ENCODE results near the gene LPIN1.

The LPIN1 gene

GRCh38 chr2:11784280-11784679 lies 37.8 kb downstream of the LPIN1 start:
- no peak for DNase-seq (ENCODE audit: low read depth in 2 of 2)
- TF ChIP-seq CTCF (IDR thresholded peaks at IDR 0.05; ENCODE audit: low read depth, low read length) = no peak
- H3K4me3 ChIP-seq (replicated peaks in 1 of 2; ENCODE audit: low read depth in 2 of 2, low read length in 2 of 2) = no peak overlapping the region

DNA sequence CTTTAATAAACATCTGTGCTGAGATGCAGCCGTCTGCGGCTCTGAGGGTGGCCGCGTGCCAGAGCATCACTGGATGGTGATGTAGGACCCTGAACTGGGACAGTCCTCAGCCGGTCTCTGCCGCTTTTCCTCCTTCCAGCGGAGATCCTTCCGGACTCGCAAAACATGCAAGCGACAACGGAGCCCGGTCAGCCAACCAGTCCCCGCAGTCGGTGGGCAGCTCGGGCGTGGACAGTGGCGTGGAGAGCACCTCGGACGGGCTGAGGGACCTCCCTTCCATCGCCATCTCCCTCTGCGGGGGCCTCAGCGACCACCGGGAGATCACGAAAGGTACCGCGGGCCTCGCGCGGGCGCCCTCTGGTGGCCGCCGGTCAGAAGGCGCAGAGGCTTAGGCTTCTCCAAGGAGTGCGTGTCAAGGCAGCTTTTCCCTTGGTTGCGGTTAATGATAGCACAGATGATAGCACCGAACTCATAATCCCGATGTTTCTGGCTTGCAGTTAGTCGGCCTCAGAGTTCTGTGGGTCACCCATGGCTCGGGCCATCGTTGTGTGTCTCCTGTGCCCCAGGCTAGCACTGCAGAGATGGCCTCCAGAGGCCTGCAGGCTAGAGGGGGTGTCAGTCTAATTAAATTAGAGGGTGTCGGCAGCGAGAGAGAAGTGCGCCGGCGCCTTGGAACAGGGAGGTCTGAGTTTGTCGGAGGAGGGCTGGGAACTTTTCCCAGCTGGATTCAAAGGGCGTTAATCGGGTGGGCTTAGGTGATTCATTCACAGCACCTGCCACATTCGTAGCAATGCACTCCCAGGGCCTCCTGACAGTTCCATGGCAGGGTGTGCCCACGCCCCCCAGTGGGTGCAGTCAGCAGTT lies 38.5 kb downstream of the LPIN1 start:
- peak; percentile 49 to 62 for DNase-seq (ENCODE audit: low read depth in 2 of 2)
- H3K4me3 ChIP-seq (replicated peaks in 1 of 2; ENCODE audit: low read depth in 2 of 2, low read length in 2 of 2) = peak overlapping the region; percentile 9 to 41
- TF ChIP-seq CTCF (IDR thresholded peaks at IDR 0.05; ENCODE audit: low read depth, low read length) = peak; percentile 85

- TF ChIP-seq CTCF (IDR thresholded peaks at IDR 0.05; ENCODE audit: low read depth, low read length) = no peak
- DNase-seq (ENCODE audit: low read depth in 2 of 2) = no peak
These were observed 39.1 kb downstream of the LPIN1 start for GRCh38 chr2:11785611-11785940.

GRCh38 chr2:11786191-11786590 lies 39.8 kb downstream of the LPIN1 start:
- no peak for TF ChIP-seq CTCF (IDR thresholded peaks at IDR 0.05; ENCODE audit: low read depth, low read length)

More at GRCh38 chr2:11785611-11785940, 39.1 kb downstream of the LPIN1 start:
- no peak overlapping the region for H3K4me3 ChIP-seq (replicated peaks in 1 of 2; ENCODE audit: low read depth in 2 of 2, low read length in 2 of 2)

GRCh38 chr2:11786592-11786991 lies 40.2 kb downstream of the LPIN1 start:
- DNase-seq (ENCODE audit: low read depth in 2 of 2) = no peak
- no peak for TF ChIP-seq CTCF (IDR thresholded peaks at IDR 0.05; ENCODE audit: low read depth, low read length)
- H3K4me3 ChIP-seq (replicated peaks in 1 of 2; ENCODE audit: low read depth in 2 of 2, low read length in 2 of 2) = no peak overlapping the region

More at GRCh38 chr2:11786191-11786590, 39.8 kb downstream of the LPIN1 start:
- no peak for DNase-seq (ENCODE audit: low read depth in 2 of 2)
- H3K4me3 ChIP-seq (replicated peaks in 1 of 2; ENCODE audit: low read depth in 2 of 2, low read length in 2 of 2) = no peak overlapping the region

- no peak overlapping the region for H3K4me3 ChIP-seq (replicated peaks in 1 of 2; ENCODE audit: low read depth in 2 of 2, low read length in 2 of 2)
- no peak for TF ChIP-seq CTCF (IDR thresholded peaks at IDR 0.05; ENCODE audit: low read depth, low read length)
- DNase-seq (ENCODE audit: low read depth in 2 of 2) = no peak
These were observed 41.6 kb downstream of the LPIN1 start for GRCh38 chr2:11787991-11788390.
